GM19035 (cell line): ENCODE measurements around the gene DOCK3.
"Not testable (repeated sequence)": the region's sequence is repeated elsewhere in the genome, so short reads cannot be mapped to it uniquely, and the experiment has no call there.

ENCODE experiments used
- ATAC-seq: cut with Tn5 transposase; IDR thresholded peaks from one replicate; pipeline ENCODE4 v1.9.1; 2021; ENCODE audit not compliant: unreplicated experiment

The DOCK3 gene

GRCh38 chr3:50651920-50652529 is 22.7 kb upstream of the DOCK3 start:
- ATAC-seq = no peak

- no peak for ATAC-seq
Measured at GRCh38 chr3:50652709-50653108, 22.0 kb upstream of the DOCK3 start.

GRCh38 chr3:50653937-50654595 is 20.7 kb upstream of the DOCK3 start:
- no peak for ATAC-seq

GRCh38 chr3:50655009-50655830 is 19.5 kb upstream of the DOCK3 start:
- ATAC-seq = no peak

- ATAC-seq = no peak
Measured at GRCh38 chr3:50656417-50657195, 18.1 kb upstream of the DOCK3 start.

GRCh38 chr3:50657407-50657806 is 17.3 kb upstream of the DOCK3 start:
- no peak for ATAC-seq

GRCh38 chr3:50657816-50658215 is 16.9 kb upstream of the DOCK3 start:
- no peak for ATAC-seq

GRCh38 chr3:50658416-50658815 is 16.3 kb upstream of the DOCK3 start:
- no peak for ATAC-seq

GRCh38 chr3:50658831-50659230 is 15.9 kb upstream of the DOCK3 start:
- no peak for ATAC-seq

GRCh38 chr3:50660386-50660785 is 14.3 kb upstream of the DOCK3 start:
- no peak for ATAC-seq

GRCh38 chr3:50661321-50661837 is 13.3 kb upstream of the DOCK3 start:
- no peak for ATAC-seq

GRCh38 chr3:50662408-50662807 is 12.3 kb upstream of the DOCK3 start:
- no peak for ATAC-seq

GRCh38 chr3:50665081-50665840 is 9.5 kb upstream of the DOCK3 start:
- ATAC-seq = no peak

GRCh38 chr3:50665841-50666115 is 8.9 kb upstream of the DOCK3 start:
- not testable (repeated sequence) for ATAC-seq

GRCh38 chr3:50666837-50667236 is 7.9 kb upstream of the DOCK3 start:
- no peak for ATAC-seq

- no peak for ATAC-seq
Measured at GRCh38 chr3:50671331-50671730, 3.4 kb upstream of the DOCK3 start.

- no peak for ATAC-seq
Measured at GRCh38 chr3:50672656-50673055, 2.1 kb upstream of the DOCK3 start.

- no peak for ATAC-seq
Measured at GRCh38 chr3:50673931-50674330, 796 bp upstream of the DOCK3 start.

- ATAC-seq = peak; percentile 21
Measured at GRCh38 chr3:50675179-50676030, 678 bp downstream of the DOCK3 start.
